ENCODE data around the gene SCAMP4. TPM values are rescaled to one million over a fixed set of nuclear protein-coding genes. Genes with fewer than 3 reads are reported as not detected.

SCAMP4 gene
- polyA plus RNA-seq, 4 donors: 31.3 to 39.4 (median 36.0) TPM

DNA sequence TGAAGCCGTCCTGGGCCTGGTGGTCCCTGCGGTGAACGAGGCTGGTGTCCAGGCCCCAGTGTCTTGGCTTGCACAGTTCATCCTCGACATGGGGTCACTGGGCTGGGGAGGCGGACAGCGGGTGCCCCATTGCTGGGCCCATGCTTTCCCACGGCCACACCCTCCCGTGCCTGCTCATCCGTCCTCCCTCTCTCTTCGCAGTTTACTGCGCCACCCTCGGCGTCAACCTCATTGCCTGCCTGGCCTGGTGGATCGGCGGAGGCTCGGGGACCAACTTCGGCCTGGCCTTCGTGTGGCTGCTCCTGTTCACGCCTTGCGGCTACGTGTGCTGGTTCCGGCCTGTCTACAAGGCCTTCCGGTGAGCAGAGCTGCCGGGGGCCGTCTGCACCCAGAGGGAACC is 12.7 kb downstream of the SCAMP4 start:
- Histone ChIP-seq H3K4me3 (ENCODE audit: low read depth in 1 of 3, low read length in 3 of 3) (no peak overlapping the region), H3K27me3 (ENCODE audit: control insufficient read depth in 3 of 3, insufficient read depth in 3 of 3, low read length in 3 of 3) (no peaks in the 10 kb centered on the region), H3K4me1 (ENCODE audit: control insufficient read depth in 3 of 3, insufficient read depth in 2 of 3, low read depth in 1 of 3, low read length in 2 of 3) (no peaks in the 10 kb centered on the region), H3K36me3 (ENCODE audit: control insufficient read depth in 3 of 3, insufficient read depth in 2 of 3, low read depth in 1 of 3, low read length in 3 of 3) (peaks cover 3 to 89% (median 9%) of the 10 kb centered on the region in 3 donors), H3K9me3 (ENCODE audit: control insufficient read depth in 2 of 2, insufficient read depth in 1 of 2, low read depth in 1 of 2, low read length in 1 of 2) (peaks cover 0 to 4% of the 10 kb centered on the region in 2 donors), H3K27ac (ENCODE audit: low read depth in 1 of 3, low read length in 2 of 3) (no peak overlapping the region)
- FAIRE-seq (no peak), DNase-seq (no peak)
- 95 to 99% (median 96%) methylated on average over 22 to 25 of the region's 25 CpGs for WGBS, 3 donors

DNA sequence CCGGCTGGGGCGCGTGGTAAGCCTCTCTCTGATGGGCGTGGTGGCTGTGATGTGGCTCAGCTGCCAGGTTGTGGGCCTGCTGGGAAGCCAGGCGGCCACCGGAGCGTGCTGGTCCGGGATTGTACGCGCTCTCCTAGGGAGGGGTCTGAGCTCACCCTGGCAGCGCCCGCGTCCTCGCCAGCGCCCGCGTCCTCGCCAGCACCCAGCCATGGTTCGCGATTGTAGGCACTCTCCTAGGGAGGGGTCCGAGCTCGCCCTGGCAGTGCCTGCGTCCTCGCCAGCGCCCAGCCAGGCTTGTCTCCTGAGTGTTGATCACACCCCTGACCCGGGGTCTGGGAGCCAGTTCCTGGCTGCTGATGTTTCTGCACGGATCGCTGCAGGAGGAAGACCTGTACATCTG is 13.8 kb downstream of the SCAMP4 start:
- H3K36me3 ChIP-seq (ENCODE audit: control insufficient read depth in 3 of 3, insufficient read depth in 2 of 3, low read depth in 1 of 3, low read length in 3 of 3): peaks cover 4 to 88% (median 7%) of the 10 kb centered on the region in 3 donors
- no peak for FAIRE-seq

DNA sequence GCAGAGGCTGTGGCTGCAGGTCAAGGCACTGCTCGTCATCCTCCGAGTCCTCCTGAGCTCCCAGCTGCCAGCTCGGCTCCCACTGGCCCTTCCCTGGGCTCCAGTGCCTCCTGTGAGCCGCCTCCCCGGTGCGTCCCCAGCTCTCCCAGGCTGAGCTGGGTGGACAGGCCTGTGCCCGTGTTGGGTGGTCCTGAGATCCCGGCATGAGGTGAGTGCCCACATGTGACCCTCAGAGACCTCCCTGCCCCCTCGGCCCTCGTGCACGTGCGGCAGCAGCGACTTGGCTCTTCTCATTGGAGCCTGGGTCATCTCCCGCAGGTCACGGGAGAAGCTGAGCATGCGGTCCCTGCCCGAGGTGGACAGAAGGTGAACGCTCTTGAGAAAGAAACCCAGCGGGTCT is 15.4 kb downstream of the SCAMP4 start:
- 94 to 95% (median 95%) methylated on average over 18 to 19 of the region's 19 CpGs for WGBS, 3 donors
- no peak for FAIRE-seq
- no peak for DNase-seq
- H3K4me1 ChIP-seq (ENCODE audit: control insufficient read depth in 3 of 3, insufficient read depth in 2 of 3, low read depth in 1 of 3, low read length in 2 of 3): no peaks in the 10 kb centered on the region
- H3K27me3 ChIP-seq (ENCODE audit: control insufficient read depth in 3 of 3, insufficient read depth in 3 of 3, low read length in 3 of 3): no peaks in the 10 kb centered on the region
- no peak overlapping the region for H3K4me3 ChIP-seq (ENCODE audit: low read depth in 1 of 3, low read length in 3 of 3)
- no peak overlapping the region for H3K27ac ChIP-seq (ENCODE audit: low read depth in 1 of 3, low read length in 2 of 3)
- peaks cover 0 to 4% of the 10 kb centered on the region in 2 donors for H3K9me3 ChIP-seq (ENCODE audit: control insufficient read depth in 2 of 2, insufficient read depth in 1 of 2, low read depth in 1 of 2, low read length in 1 of 2)
- peaks cover 8 to 88% (median 15%) of the 10 kb centered on the region in 3 donors for H3K36me3 ChIP-seq (ENCODE audit: control insufficient read depth in 3 of 3, insufficient read depth in 2 of 3, low read depth in 1 of 3, low read length in 3 of 3)

More for the DNA sequence above, 13.8 kb downstream of the SCAMP4 start:
- no peaks in the 10 kb centered on the region for H3K4me1 ChIP-seq (ENCODE audit: control insufficient read depth in 3 of 3, insufficient read depth in 2 of 3, low read depth in 1 of 3, low read length in 2 of 3)
- no peak for DNase-seq
- no peaks in the 10 kb centered on the region for H3K27me3 ChIP-seq (ENCODE audit: control insufficient read depth in 3 of 3, insufficient read depth in 3 of 3, low read length in 3 of 3)
- H3K9me3 ChIP-seq (ENCODE audit: control insufficient read depth in 2 of 2, insufficient read depth in 1 of 2, low read depth in 1 of 2, low read length in 1 of 2): peaks cover 0 to 4% of the 10 kb centered on the region in 2 donors
- no peak overlapping the region for H3K27ac ChIP-seq (ENCODE audit: low read depth in 1 of 3, low read length in 2 of 3)
- H3K4me3 ChIP-seq (ENCODE audit: low read depth in 1 of 3, low read length in 3 of 3): no peak overlapping the region
- WGBS, 3 donors: 96% methylated on average over 23 to 28 of the region's 28 CpGs

DNA sequence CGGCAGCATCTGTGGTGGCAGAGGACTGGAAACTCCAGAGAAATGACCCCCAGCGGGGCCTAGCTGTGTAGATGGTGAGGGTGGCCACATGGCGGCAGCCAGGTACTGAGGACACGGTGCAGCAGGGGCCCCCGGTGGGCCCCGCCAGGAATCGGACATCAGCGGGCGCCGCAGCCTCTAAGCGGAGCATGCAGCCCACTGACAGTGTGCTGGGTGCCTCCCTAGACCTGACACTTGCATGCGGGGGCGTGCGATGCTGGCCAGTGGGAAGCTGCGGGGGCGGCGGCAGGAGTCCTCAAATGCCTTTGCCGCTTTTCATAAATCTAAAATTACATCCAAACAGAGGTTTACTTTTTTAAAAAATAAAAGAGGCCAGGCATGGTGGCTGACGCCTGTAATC is 16.1 kb downstream of the SCAMP4 start:
- no peaks in the 10 kb centered on the region for H3K4me1 ChIP-seq (ENCODE audit: control insufficient read depth in 3 of 3, insufficient read depth in 2 of 3, low read depth in 1 of 3, low read length in 2 of 3)
- DNase-seq (no peak), FAIRE-seq (no peak)
- 94 to 95% (median 95%) methylated on average over 17 to 19 of the region's 19 CpGs for WGBS, 3 donors
- peaks cover 0 to 4% of the 10 kb centered on the region in 2 donors for H3K9me3 ChIP-seq (ENCODE audit: control insufficient read depth in 2 of 2, insufficient read depth in 1 of 2, low read depth in 1 of 2, low read length in 1 of 2)
- peaks cover 10 to 90% (median 15%) of the 10 kb centered on the region in 3 donors for H3K36me3 ChIP-seq (ENCODE audit: control insufficient read depth in 3 of 3, insufficient read depth in 2 of 3, low read depth in 1 of 3, low read length in 3 of 3)
- H3K27ac ChIP-seq (ENCODE audit: low read depth in 1 of 3, low read length in 2 of 3): no peak overlapping the region
- H3K27me3 ChIP-seq (ENCODE audit: control insufficient read depth in 3 of 3, insufficient read depth in 3 of 3, low read length in 3 of 3): no peaks in the 10 kb centered on the region
- H3K4me3 ChIP-seq (ENCODE audit: low read depth in 1 of 3, low read length in 3 of 3): no peak overlapping the region

DNA sequence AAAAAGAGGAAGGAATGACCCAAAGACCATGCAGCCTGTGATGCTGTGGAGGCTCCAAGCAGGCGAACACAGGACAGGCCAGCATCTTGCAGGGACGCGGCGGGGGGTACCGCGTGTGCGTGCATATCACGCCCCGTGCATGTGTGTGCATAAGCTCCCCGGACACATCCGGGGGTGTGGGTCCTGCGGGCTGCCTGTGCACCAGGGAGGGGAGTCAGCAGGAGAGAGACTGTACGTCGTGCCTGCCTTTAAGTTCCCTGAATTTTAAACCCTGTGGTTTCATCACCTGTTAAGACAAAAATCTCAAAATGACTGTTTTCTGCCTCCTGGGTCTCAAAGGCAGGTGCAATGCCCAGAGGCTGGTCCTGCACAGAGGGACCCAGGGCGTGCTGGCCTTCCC is 16.6 kb downstream of the SCAMP4 start:
- Histone ChIP-seq H3K9me3 (ENCODE audit: control insufficient read depth in 2 of 2, insufficient read depth in 1 of 2, low read depth in 1 of 2, low read length in 1 of 2) (peaks cover 0 to 4% of the 10 kb centered on the region in 2 donors), H3K4me3 (ENCODE audit: low read depth in 1 of 3, low read length in 3 of 3) (no peak overlapping the region), H3K4me1 (ENCODE audit: control insufficient read depth in 3 of 3, insufficient read depth in 2 of 3, low read depth in 1 of 3, low read length in 2 of 3) (no peaks in the 10 kb centered on the region), H3K27me3 (ENCODE audit: control insufficient read depth in 3 of 3, insufficient read depth in 3 of 3, low read length in 3 of 3) (no peaks in the 10 kb centered on the region), H3K36me3 (ENCODE audit: control insufficient read depth in 3 of 3, insufficient read depth in 2 of 3, low read depth in 1 of 3, low read length in 3 of 3) (peaks cover 10 to 85% (median 15%) of the 10 kb centered on the region in 3 donors), H3K27ac (ENCODE audit: low read depth in 1 of 3, low read length in 2 of 3) (no peak overlapping the region)
- DNase-seq (no peak), FAIRE-seq (no peak)
- 86 to 91% (median 89%) methylated on average over 15 of the region's 15 CpGs for whole genome bisulfite sequencing, 3 donors

DNA sequence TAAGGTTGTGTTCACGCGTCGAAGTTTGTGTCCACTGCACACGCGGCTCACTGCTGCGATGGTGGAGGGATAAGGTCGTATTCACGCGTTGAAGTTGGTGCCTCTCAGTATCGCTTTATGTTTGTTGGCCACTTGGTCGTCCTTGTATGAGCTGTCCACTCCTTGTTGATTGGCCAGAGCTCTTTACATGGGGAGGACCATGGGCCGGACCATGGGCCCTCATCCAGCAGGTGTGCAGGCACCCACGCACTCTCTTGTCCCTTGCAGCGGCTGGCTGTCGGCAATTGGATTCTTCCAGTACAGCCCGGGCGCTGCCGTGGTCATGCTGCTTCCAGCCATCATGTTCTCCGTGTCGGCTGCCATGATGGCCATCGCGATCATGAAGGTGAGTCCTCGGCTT is 17.6 kb downstream of the SCAMP4 start:
- FAIRE-seq: no peak
- no peaks in the 10 kb centered on the region for H3K4me1 ChIP-seq (ENCODE audit: control insufficient read depth in 3 of 3, insufficient read depth in 2 of 3, low read depth in 1 of 3, low read length in 2 of 3)
- no peaks in the 10 kb centered on the region for H3K27me3 ChIP-seq (ENCODE audit: control insufficient read depth in 3 of 3, insufficient read depth in 3 of 3, low read length in 3 of 3)
- peaks cover 8 to 76% (median 15%) of the 10 kb centered on the region in 3 donors for H3K36me3 ChIP-seq (ENCODE audit: control insufficient read depth in 3 of 3, insufficient read depth in 2 of 3, low read depth in 1 of 3, low read length in 3 of 3)
- WGBS, 3 donors: 94 to 95% (median 94%) methylated on average over 23 of the region's 23 CpGs
- H3K27ac ChIP-seq (ENCODE audit: low read depth in 1 of 3, low read length in 2 of 3): no peak overlapping the region
- H3K9me3 ChIP-seq (ENCODE audit: control insufficient read depth in 2 of 2, insufficient read depth in 1 of 2, low read depth in 1 of 2, low read length in 1 of 2): peaks cover 0 to 4% of the 10 kb centered on the region in 2 donors
- H3K4me3 ChIP-seq (ENCODE audit: low read depth in 1 of 3, low read length in 3 of 3): no peak overlapping the region
- DNase-seq: no peak

DNA sequence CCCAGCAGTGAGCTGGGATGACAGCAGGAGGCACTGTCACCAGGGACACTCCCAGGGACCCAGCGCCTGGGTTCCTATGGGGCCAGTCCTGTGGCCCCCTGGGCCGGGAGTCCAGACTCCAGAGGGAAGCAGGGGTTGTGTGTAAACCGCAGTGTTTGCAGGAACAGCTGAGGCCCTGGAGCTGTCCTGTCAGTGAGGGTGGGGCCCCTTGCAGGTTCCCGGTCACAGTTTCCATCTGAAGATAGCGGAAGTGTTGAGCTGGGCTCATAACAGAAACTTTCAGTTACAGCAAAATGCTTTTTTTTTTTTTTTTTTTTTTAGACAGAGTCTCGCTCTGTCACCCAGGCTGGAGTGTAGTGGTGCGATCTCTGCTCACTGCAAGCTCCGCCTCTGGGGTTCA is 18.1 kb downstream of the SCAMP4 start:
- no peak for DNase-seq

DNA sequence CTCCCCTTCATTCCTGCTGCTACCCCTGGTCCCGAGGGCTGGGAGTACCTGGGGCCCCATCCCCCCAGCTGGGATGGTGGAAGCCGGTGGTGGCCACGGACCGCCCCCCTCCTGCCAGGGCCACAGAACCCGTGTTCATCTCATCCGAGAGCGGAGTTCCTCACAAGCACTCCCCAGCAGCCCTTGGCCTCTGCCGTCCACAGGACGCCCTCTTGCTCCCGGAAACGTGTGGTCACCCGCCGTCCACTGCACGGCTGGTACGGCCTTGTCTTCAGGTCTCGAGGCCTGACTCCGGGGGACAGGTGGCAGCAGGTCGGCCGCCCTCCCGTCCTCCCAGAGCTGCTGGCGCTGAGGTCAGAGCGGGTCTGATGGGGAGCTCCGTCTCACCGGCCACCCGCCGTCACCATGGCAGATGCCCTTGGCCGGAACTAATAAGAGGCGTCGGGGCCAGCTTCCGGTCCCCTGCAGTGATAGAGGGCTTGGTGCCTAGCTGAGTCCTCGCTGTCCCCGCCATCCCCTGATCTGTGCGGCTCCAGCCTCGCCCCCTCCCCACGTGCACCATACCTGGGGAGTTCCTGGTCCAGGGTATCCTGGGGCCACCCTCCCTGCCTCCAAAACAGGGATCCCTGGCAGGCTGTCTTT is 19.2 kb downstream of the SCAMP4 start:
- Histone ChIP-seq H3K4me3 (ENCODE audit: low read depth in 1 of 3, low read length in 3 of 3) (no peak overlapping the region), H3K27me3 (ENCODE audit: control insufficient read depth in 3 of 3, insufficient read depth in 3 of 3, low read length in 3 of 3) (no peaks in the 10 kb centered on the region), H3K36me3 (ENCODE audit: control insufficient read depth in 3 of 3, insufficient read depth in 2 of 3, low read depth in 1 of 3, low read length in 3 of 3) (peaks cover 8 to 60% (median 15%) of the 10 kb centered on the region in 3 donors), H3K27ac (ENCODE audit: low read depth in 1 of 3, low read length in 2 of 3) (no peak overlapping the region), H3K9me3 (ENCODE audit: control insufficient read depth in 2 of 2, insufficient read depth in 1 of 2, low read depth in 1 of 2, low read length in 1 of 2) (peaks cover 0 to 4% of the 10 kb centered on the region in 2 donors), H3K4me1 (ENCODE audit: control insufficient read depth in 3 of 3, insufficient read depth in 2 of 3, low read depth in 1 of 3, low read length in 2 of 3) (peaks cover 0 to 4% (median 0%) of the 10 kb centered on the region in 3 donors)
- DNase-seq: no peak
- 93 to 97% (median 94%) methylated on average over 28 to 35 of the region's 35 CpGs for WGBS, 3 donors
- FAIRE-seq: no peak

More for the DNA sequence above, 18.1 kb downstream of the SCAMP4 start:
- Histone ChIP-seq H3K9me3 (ENCODE audit: control insufficient read depth in 2 of 2, insufficient read depth in 1 of 2, low read depth in 1 of 2, low read length in 1 of 2) (peaks cover 0 to 4% of the 10 kb centered on the region in 2 donors), H3K36me3 (ENCODE audit: control insufficient read depth in 3 of 3, insufficient read depth in 2 of 3, low read depth in 1 of 3, low read length in 3 of 3) (peaks cover 8 to 71% (median 15%) of the 10 kb centered on the region in 3 donors), H3K27me3 (ENCODE audit: control insufficient read depth in 3 of 3, insufficient read depth in 3 of 3, low read length in 3 of 3) (no peaks in the 10 kb centered on the region), H3K4me3 (ENCODE audit: low read depth in 1 of 3, low read length in 3 of 3) (no peak overlapping the region), H3K27ac (ENCODE audit: low read depth in 1 of 3, low read length in 2 of 3) (no peak overlapping the region), H3K4me1 (ENCODE audit: control insufficient read depth in 3 of 3, insufficient read depth in 2 of 3, low read depth in 1 of 3, low read length in 2 of 3) (no peaks in the 10 kb centered on the region)
- 80 to 92% (median 88%) methylated on average over 6 to 8 of the region's 8 CpGs for WGBS, 3 donors
- FAIRE-seq: no peak
